GM19467 (cell line): Measurements from ENCODE around the gene ZSWIM4.
"Not testable (repeated sequence)": the region's sequence is repeated elsewhere in the genome, so short reads cannot be mapped to it uniquely, and the experiment has no call there.

Source experiments
- ATAC-seq: cut with Tn5 transposase; IDR thresholded peaks from one replicate; pipeline ENCODE4 v1.9.1; 2021; ENCODE audit warnings: mild to moderate bottlenecking, moderate library complexity; ENCODE audit not compliant: unreplicated experiment

Gene ZSWIM4

GRCh38 chr19:13794757-13795589 lies at the start of gene ZSWIM4:
TSS of gene ZSWIM4 (plus strand) at chr19:13795443. CDS start at chr19:13795649, 206 bp downstream.
- ATAC-seq, result peak; percentile 95

- ATAC-seq, result no peak
These were observed 48.2 kb upstream of the ZSWIM4 start for GRCh38 chr19:13747098-13747453.

DNA sequence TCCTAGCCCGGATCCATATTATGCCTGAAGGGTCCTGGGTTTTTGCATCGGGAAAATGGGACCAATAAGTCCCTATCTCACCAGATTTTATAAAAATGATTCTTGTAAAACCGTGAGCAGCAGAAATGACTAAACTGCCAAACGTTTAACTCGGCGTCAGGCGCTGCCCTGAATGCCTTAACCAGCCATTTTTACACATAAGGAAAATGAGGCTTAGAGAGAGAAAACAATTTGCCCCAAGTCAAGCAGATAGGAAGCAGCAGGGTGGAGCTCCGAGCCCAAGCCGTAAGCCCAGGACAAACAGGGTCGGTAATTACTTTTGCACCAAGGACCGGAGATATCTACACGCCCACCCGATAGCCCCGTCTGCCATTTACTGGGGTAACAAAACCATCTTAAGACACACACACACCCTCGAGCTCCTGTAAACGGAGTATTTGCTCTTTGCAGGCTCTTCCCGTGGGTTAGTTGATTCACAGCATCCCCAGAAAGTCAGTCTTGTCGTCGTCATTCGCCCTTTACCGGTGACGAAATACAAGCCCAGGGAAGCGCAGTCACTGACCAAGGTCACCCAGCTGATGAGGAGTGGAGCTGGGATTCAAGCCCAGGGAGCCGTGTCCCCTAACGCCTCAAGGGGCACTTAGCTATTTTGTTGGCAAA lies 46.9 kb upstream of the ZSWIM4 start:
- no peak for ATAC-seq

DNA sequence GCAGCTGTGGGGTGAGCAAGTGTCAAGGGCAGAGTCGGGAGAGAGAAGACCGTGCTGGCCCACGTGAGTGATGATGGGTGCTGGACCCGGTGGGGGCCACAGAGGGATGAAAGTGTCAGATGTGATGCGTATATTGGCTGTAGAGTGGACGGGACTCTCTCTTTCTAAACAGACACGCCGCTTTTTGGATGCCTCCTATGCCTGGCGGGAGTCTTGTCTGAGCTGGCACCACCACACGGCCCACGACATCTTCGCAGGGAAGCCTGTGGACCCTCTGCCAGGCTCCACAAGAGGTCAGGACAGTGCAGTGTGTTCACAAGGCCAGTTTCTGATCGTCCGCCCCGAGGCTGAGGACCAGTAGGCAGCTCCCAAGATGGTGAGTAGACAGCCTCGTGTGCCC lies 43.8 kb upstream of the ZSWIM4 start:
- no peak for ATAC-seq

GRCh38 chr19:13753622-13754021 lies 41.6 kb upstream of the ZSWIM4 start:
- not testable (repeated sequence) for ATAC-seq

GRCh38 chr19:13756210-13756609 lies 39.0 kb upstream of the ZSWIM4 start:
- no peak for ATAC-seq

GRCh38 chr19:13757805-13758772 lies 37.2 kb upstream of the ZSWIM4 start:
- ATAC-seq, result no peak

- ATAC-seq, result no peak
These were observed 36.4 kb upstream of the ZSWIM4 start for GRCh38 chr19:13758795-13759194.

DNA sequence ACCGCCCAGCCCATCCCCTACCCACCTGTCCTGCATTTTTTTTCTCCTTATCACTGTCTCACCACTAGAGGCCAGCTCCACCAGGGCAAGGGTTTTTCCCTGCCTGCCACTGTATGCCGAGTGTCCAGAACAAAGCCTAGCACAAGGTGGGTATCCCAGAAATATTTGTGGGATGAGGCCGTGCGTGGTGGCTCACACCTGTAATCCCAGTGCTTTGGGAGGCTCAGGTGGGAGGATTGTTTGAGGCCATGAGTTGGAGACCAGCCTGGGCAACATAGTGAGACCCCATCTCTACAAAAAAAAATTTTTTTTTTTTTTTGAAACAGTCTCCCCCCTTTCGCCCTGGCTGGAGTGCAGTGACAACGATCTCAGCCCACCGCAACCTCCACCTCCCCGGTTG lies 33.8 kb upstream of the ZSWIM4 start:
- ATAC-seq, result no peak

DNA sequence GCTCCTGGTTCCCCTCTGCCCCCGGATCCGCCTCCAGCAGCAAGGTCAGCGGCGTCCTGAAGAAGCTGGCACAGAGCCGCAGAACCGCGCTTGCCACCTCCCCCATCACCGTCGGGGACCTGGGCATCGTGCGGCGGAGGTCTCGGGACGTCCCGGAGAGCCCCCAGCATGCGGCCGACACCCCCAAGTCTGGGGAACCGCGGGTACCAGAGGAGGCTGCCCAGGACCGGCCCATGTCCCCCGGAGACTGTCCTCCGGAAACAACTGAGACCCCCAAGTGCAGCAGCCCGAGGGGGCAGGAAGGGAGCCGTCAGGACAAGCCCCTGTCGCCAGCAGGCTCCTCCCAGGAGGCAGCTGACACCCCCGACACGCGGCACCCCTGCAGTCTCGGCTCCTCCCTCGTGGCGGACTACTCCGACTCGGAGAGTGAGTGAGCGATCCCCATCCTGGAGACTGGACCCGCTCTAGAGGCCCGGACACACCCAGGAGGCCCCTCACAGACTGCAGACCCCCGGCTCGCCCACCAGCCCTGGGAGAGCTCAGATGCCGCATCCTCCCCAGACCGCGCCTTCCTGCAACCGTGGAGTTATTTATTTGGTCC lies 32.5 kb upstream of the ZSWIM4 start:
- ATAC-seq, result no peak

- no peak for ATAC-seq
These were observed 32.0 kb upstream of the ZSWIM4 start for GRCh38 chr19:13763265-13763664.

GRCh38 chr19:13764101-13764807 lies 31.0 kb upstream of the ZSWIM4 start, which contains the start of gene MRI1:
TSS of gene MRI1 (plus strand) at chr19:13764522. CDS start at chr19:13764589, 67 bp downstream.
- no peak for ATAC-seq

GRCh38 chr19:13764821-13765394 lies 30.3 kb upstream of the ZSWIM4 start:
- no peak for ATAC-seq

DNA sequence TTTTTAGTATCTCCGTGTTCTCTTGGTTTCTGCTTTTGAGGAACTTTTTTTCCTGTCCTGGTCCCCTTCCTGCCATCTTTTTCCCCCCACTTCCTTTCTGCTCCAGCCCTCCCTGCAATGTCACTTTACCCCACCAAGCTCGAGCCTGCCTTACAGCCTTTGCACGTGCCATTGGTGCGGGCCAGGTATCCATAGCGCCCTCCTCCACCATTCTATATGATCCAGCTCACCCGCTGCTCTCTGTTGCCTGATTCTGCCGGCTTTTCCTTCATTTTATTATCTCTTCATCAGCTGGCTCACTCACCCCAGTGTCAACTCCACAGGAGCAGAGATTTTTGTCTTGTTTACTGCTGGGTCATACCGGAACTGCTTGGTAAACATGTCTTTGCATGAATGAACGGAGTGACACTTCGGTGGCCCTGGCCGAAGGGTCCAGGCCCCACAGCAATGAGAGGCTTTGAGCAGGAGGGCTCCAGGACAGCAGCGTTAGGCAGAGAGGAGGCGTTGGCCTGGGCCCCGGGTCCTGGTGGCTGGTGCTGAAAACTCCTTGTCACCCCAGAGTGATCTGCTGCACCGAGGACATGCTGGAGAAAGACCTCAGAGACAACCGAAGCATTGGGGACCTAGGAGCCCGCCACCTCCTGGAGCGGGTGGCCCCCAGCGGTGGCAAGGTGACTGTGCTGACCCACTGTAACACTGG lies 29.7 kb upstream of the ZSWIM4 start:
- no peak for ATAC-seq

- ATAC-seq, result no peak
These were observed 29.2 kb upstream of the ZSWIM4 start for GRCh38 chr19:13766095-13766481.

- no peak for ATAC-seq
These were observed 26.7 kb upstream of the ZSWIM4 start for GRCh38 chr19:13768510-13768909.

GRCh38 chr19:13770013-13770635 lies 25.1 kb upstream of the ZSWIM4 start:
- ATAC-seq, result no peak
